SK-N-DZ (cell line): ENCODE measurements around the gene ASPG.

Source experiments
- DNase-seq: peaks from one replicate; pipeline ENCODE4 v3.0.0-alpha.2; 2015; ENCODE audit warnings: low spot score

Gene ASPG

DNA sequence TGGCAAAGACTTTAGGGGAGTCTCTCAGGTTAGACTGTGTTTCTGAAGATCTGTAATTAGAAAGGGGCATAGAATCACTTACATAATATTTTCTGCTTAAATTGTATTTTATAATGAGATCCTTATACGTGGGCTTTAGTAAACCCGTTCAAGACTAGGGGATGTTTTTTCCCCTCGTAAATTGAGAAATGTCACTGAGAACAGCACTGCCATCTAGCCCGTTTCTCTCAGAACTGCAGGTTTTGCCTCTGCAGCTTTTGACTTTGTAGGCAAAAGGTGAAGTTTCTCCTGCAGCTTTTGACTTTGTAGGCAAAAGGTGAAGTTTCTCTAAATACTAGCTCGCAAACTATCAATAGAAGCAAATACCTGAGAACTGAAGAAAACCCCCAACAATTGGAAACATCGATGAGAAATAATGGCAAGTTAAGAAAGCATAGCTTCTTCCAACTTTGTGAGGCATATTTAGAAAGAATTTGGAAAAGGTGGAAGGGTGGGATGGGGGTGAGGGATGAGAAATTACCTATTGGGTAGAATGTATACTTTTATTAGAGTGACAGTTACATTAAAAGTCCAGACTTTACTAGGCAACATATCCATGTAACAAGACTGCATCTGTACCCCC is 9.9 kb upstream of the ASPG start:
- no peak for DNase-seq

DNA sequence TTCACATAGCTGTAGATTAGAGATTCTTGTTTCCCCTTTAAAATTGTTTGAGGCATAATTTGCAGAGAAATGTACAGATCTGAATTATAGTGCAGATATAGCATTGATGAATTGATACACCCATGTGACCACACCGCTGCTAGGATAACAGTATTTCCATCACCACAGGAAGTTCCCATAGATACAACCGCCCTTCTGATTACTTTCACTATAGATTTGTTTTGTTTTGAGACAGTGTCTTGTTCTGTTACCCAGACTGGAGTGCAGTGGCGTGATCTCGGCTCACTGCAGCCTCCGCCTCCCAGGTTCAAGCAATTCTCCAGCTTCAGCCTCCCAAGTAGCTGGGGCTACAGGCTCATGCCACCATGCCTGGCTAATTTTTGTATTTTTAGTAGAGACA is 8.8 kb upstream of the ASPG start:
- DNase-seq, result no peak

DNA sequence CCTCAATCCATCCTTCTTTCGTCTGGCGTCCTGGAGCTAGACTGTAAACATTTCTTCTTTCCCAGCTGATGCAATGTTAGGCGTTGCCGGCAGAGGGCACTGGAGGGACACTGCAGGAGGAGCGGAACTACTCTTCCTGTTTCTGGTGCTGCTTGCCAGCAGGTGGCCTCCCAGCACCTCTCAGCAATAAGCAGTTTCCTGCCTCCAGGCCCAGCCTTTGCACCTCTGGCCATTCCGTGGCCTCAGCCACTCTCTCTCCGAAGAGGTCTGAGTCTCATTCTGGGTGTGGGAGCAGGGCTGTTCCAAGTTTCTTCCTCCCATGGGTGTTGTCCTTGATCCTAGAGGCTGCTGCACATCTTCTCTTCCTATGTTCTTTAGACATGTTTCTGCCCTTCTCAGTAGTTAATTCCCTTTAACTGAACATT is 7.5 kb upstream of the ASPG start:
- DNase-seq, result peak; percentile 81

DNA sequence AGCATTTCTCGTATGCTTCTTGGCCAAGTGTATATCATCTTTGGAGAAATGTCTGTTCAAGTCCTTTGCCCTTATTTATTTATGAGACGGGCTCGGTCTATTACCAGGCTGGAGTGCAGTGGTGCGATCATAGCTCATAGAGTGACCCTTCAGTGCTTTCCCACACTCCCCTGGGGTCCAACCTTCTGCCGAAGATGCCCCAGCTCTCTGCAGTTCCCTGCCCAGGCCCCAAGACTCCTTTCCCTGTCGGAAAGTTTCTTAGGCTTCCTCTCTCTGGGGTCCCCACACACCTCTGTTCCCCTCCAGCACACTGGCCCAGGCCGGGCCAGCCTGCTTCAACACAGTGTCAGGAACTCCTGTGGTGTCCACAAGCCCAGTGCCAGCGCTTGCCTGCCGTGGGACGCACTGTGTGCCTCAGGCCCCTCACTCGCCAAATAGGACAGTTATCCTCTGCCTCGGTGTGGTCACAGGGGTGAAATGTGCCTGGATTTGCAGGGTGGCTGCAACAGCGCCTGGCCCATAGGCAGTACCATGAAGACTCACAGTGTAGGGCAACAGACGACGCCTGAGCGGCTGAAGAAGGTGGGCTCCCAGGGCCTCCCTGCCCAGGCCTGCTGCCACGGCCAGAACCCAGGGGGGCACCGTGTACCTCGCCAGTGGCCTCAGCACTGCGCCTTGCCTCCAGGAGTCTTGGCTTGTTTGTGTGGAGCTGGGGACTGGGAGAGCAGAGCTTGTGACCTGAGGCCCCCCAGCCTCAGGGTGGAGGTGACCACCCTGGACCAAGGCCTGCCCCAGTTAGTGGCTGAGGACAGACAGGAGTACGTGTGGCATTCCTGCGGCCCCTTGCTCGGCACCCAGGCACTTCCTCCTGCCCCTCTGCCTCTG is 4.9 kb upstream of the ASPG start:
- DNase-seq, result no peak

DNA sequence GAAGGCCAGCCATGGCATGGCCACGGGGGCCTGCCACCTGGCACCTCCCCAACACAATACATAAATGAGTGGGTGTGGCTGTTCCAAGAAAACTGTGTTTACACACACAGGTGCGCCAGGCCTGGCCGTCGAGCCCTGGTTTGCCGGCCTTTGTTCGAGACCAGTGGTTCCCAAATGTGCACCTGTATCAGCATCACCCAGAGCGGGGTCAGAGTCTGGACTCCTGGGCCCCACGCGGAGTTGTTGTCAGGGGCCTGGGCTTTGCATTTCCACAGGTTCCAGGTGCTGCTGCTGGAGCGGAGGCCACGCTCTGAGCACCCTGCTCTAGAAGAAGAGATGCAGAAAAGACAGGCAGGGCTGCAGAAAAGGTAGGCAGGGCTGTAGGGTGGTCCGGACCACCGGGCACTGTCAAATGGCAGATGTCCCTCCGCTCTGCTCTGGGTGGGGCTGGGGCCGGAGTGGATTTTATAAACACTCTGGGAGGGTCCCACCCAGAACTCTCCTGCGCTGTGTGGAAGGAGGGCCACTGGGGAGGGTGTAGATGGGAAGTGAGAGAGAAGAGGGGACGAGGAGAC is 4.2 kb upstream of the ASPG start:
- DNase-seq, result no peak

DNA sequence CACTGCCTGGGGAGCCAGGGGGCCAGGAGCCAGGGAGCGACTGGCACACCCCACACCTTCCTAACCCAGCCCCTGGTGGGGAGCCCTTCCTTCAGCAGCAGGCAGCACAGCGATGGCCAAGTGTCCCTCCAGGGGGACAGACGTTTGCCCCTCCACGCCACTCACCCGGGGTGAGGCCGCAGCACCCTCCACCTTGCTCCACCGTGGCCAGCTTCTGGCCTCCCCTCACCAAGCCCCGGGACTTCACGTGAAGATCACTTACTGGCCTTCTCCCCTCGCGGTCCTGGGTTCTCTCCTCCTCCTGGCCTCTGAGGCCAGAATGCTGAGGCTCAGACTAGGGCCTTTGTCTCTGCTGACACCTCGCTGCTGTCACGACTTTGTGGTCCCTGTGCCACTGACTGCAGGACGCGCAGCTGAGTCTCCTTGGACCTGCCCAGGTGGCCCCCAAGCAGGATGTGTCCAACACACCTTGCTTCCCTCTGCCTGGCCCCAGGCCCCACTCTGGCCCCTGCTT is 3.5 kb upstream of the ASPG start:
- no peak for DNase-seq

DNA sequence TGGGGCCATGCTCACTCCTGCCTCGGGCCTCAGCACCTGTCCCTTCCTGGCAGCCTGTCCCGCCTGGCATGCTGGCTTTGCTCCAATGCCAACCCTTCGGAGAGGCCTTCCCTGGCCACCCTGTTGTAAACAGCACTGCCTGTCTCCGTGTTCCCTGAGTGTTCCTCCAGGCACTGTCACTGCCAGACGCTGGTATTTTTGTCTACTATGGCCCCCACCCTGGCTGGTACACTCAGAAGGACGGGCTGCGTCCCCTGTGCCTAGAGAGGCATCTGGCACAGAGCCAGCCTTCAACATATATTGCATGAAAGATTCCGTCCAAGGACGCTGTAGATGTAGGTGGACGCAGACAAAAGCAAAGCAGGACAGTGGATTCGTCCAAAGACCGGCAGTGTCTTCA is 2.7 kb upstream of the ASPG start:
- DNase-seq, result no peak

DNA sequence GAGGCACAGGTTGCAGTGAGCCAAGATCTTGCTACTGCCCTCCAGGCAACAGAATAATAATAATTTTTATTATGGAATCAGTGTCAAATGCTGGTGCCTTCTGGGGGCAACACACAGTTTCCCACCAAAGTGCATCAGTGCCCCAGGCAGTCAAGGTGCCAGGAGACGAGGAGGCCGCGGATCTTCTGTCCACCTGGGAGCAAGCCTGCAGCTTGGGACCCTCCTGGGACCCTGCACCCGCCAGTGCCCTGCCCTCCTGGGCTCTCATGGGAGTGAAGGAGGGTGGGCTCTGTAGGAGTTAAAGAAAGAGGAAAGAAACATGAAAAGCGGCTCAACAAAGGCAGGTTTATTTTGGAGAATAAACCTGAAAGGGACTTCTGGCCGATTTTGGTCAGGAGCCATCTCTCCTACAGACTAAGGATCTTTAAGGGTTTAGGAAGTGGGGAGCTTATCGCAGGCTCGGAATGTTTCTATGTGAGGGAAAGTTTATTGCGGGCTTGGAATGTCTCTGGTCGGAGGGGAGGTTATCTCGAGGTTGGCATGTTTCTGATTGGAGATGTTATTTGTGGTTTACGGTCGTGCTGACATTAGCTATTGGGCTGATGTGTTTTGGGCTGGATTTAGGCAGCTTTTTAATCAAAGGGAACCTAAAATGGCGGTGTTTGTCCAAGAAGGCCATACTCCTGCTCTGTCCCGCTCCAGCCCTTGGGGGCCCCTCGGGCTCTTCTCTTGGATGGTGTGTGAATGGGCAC is 1.1 kb upstream of the ASPG start:
- no peak for DNase-seq

DNA sequence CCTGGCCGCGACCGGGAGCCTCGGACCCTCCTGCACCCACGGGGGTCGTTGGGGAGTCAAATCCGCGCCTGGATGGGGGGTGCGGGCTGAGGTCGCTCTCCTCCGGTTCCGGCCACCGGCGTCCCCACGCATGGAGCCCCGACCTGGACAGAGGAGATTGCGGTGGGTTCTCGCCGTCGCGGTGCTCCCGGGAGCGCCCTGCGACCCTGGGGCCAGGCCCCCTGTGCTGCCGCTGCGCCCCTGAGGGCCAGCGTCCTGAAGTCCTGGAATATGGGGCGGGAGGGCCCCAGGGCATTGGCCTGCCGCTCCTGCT is 345 bp downstream of the ASPG start:
- no peak for DNase-seq

DNA sequence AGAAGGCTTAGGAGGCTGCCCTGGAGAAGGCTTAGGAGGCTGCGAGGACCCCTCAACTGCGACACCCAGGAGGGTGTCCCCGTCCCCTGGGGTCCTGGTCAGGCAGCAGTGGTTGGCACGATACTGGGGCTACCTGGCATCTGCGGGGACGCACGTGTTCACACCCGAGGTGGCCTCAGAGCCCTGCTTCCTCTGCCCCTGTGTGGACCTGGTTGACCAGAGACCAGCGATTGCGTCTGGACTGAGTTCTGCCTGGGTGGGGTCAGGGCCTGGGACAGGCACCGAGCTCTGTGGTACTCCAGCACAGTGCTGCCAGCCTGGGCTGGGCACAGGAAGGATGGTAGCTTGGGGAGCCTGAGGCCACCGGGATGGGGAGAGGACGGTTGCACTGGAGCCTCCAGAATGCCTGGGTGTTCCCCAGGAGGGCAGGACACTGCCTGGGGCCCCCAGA is 735 bp downstream of the ASPG start:
- no peak for DNase-seq

DNA sequence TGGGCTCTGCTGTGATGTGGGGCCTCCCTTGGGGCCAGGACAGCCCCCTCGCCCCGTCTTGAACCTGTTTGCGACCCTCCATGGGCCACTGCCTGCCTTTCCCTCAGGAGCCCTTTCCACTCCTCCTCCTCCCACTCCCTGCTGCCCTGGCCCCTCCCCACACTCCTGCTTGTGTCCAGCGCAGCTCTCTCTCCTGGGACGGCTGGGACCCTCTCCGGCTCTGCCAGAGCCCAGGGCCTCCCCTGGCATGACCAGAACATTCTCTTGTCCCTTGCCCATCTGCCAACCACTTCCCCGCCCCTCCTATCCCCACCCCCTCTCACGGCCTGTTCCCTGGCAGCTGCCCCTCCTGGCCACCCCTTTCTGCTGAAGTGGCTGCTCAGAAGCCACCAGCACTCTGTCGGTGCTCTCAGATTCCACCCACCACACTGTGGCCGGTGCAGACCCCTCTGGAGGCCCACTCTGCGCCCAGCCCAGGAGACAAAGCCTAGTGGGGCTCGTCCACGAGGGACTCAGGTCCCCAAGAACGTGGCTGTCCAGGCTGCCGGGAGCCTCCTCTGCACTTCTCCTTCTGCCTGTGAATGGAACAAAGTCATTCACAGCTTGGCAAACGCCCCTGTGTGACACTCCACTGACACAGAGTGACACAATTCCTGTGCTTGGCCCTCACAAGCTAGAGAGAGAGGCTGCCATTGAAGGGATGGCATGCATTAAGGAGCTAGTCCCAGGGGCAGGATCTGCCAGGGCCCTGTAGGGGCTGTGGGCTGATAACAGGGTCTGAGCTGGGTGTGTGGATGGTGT is 1.4 kb downstream of the ASPG start:
- no peak for DNase-seq

DNA sequence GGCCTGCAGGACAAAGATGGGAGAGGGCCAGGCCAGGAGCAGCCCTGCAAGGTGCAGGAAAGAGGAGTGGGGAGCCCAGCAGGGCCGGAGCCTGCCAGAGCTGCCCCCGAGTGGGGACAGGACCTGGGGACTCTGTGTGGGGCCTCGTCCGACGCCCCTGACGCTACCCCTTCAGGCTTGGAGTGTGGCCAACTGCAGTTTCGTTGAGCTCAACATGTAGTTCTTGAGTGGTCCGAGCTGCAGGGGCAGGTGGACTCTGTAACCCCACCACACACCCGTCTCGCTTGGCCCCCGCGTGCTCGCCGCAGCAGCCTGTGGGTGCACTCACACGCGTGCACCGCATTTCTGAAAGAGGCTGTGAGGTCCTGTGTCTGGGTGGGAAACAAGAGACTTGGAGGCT is 2.0 kb downstream of the ASPG start:
- DNase-seq, result no peak

DNA sequence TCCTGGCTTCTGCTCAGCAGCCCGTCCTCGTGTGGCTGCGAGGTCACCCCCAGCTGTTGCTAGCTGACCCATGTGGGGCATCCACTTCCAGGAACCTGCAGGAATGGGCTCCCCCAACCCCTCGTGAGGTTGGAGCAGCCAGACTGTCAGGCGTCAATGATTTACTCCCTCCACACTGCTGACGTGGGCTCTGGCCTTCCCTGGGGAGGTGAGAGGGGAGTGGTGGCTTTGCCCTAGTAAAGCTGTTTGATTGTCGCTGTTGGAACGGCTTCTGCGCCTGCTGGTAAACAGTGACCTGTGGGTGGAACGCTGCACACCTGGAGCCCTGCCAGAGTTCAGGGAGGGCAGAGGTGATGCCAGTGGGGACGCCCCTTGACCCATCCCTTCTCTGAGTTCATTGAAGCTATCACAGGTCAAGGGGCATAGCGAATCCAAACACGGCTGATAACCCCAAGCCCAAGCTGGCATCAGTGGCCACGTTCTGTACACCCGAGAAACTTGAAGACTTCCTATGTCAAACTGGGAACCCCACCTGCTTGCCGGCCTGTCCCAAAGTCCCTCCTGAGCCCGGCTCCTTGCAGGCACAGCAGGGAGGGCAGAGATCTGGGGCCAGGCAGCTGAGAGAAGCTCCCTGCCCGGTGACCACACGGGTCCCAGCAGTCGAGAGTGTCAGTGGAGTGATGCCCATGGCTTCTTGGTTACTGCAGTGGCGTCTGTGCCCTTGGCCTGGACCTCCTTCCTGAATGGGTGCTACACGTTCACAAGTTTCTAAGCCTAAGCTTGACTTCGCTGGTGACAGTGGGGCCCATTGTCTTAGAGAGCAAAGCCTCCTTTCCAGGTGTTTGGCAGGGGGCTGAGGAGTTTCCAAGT is 2.7 kb downstream of the ASPG start:
- DNase-seq, result no peak

DNA sequence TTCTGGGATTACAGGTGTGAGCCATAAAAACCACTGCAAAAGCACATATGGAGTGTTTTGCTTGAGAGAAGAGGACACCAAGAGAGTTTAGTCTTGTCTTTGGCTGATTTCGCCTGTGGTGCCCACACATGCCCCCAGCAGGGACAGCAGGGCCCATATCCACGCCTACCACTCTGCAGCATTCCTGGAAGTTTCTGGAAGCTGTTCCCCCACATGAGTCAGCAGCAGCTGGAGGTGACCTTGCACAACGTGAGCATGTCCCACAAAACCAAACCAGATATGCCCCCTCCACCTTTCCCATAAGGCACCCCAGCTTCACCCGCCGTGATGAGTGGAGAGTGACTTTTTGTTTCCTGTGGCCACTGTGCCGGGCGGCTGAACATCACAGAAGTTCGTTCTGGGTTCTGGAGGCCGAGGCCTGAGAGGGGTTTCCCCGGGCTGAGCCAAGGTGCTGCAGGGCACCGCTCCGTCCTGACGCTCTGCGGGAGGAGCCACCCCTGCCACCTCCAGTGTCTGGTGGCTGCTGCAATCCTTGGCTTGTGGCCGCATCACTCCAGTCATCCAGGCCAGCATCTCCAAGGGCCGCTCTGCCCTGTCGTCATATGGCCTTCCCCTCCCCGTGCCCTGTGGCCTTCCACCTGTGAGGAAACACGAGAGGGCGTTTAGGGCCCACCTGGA is 4.7 kb downstream of the ASPG start:
- DNase-seq, result no peak

DNA sequence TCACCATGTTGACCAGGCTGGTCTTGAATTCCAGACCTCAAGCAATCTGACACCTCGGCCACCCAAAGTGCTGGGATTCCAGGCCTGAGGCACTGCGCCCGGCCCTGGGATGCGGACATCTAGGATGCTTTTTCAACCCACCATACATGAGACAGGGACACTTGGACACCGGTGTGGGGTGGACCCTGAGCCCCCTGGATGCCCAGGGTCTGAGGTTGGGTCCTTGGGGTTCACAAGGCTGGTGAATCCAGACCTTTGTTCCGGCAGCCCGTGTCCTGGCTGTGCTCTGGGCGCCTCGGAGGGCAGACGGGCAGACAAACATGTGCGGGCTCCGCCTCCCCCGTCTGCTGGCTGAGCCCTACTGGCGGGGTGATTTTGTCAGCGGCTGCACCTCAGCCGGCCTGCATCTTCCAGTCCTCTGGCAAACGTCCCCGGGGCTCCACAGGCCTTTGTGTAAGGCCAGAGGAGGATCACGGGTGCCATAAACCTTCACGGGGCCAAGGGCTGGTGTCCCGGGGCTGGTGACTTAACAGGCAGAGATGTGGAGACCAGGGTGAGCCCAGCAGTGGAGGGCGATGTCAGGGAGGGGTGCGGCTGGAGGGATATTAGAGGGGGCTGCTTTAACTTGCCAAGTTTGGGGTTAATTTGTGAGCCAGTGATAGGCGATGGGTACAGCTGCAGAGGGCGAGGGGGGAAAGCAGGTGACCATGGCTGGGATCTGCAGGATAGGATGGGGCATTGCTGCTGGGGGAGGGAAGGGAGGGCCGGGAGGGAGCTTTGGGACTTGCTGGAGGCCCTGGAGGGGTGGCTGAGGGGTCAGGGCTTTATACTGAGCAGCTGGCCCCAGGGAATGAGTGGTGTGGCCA is 5.8 kb downstream of the ASPG start:
- DNase-seq, result no peak

DNA sequence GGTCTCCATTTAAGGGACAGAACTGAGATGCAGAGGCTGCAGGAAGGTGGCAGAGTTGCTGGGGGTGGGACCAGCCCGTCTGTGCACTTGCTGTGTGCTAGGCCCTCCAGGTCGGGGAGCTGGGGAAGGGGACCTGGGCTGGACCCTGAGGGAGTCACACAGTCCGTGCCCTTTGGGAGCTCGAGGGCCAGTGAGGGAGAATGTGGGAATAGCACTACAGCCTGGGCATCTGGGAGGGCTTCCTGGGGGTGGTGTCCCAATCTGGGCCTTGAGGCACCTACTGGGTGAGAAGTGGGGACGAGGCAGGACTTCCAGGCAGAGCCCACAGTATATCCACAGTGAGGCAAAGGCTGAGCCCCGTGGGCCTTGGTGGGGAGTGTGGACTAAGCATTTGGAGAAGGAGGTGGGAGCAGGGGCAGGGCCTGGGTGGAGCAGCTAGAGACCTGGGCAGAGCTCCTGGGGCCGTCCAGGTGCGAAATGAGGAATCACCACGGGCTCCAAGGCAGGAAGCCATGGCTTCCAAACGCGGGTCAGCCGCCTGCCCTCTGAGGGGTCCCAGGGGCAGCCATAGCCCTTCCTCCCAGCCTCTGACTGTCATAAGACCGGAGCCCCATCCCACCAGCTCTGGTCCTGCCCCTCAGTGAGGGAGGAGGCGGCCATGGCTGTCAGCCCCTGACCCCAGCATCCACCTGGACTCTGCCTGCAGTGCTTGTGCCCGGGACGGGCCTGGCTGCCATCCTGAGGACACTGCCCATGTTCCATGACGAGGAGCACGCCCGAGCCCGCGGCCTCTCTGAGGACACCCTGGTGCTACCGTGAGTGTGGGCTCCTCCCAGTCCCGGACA is 6.6 kb downstream of the ASPG start:
- no peak for DNase-seq

DNA sequence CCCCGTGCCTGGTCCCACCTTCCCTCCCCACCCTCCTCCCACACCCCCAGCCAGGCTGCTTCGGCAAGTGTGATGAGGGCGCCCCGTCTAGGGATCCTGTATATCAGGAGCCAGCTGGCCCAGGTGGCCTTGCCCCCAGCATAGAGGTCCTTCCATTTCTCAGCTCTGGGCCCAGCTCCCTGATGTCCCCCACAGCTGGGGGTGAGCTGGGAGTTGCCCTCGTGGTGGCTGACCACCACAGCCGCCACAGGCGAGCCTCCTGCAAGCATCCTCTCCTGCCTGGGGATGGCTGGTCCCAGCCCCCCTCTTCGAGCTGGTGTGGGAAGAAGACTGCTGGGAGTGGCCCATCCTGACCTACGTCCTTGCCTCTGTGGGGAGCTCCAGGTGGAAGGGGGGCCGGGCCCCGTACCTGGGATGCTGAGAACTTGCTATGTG is 7.4 kb downstream of the ASPG start:
- no peak for DNase-seq
